Cardiac muscle cell (in vitro differentiated cells and primary cell): ENCODE measurements around the gene DNAH12. TPM values are rescaled to one million over a fixed set of nuclear protein-coding genes. Genes with fewer than 3 reads are reported as not detected.

ENCODE experiments used
- DNase-seq, 2 donors: peaks; one replicate each; pipeline versions ENCODE4 v3.0.0 to v3.0.0-alpha.2; 2010 to 2017; ENCODE audit warnings: low read depth in 1 of 2, low spot score in 1 of 2
- H3K27ac ChIP-seq: fragments of 200-600 bp; sonication (generic); 2 replicates; pipeline ENCODE4 v1.5.1; 2016
- H3K27me3 ChIP-seq: fragments of 200-600 bp; sonication (generic); 2 replicates; pipeline ENCODE4 v1.6.0; 2016; ENCODE audit warnings: control low read depth
- H3K36me3 ChIP-seq: fragments of 200-600 bp; sonication (generic); 2 replicates; pipeline ENCODE4 v1.5.1; 2016; ENCODE audit warnings: control low read depth
- H3K4me1 ChIP-seq: fragments of 200-600 bp; sonication (generic); 2 replicates; pipeline ENCODE4 v1.8.1; 2017; ENCODE audit warnings: low read depth, mild to moderate bottlenecking, mixed run types
- H3K4me3 ChIP-seq: fragments of 200-600 bp; sonication (generic); 2 replicates; pipeline ENCODE4 v1.5.1; 2016; ENCODE audit warnings: mild to moderate bottlenecking
- H3K9me3 ChIP-seq: fragments of 200-600 bp; sonication (generic); 2 replicates; pipeline ENCODE4 v1.5.1; 2017; ENCODE audit warnings: low read depth, mild to moderate bottlenecking, control low read depth
- polyA plus RNA-seq: library from polyadenylated mRNA; unstranded; fragments of >200 nt; fragmentation: Nextera tagmentation; extraction: Ambion mirVana; gene quantifications from 2 replicates; pipeline ENCODE4 v1.2.1, GENCODE V29; 2016
- total RNA-seq: library from RNA; depleted of rRNA; stranded (reverse); fragments of >200 nt; gene quantifications from 2 replicates; pipeline ENCODE4 v1.2.3, GENCODE V29; 2016
- TF ChIP-seq, protein P1 (sequence below): IDR thresholded peaks from 2 replicates; pipeline ENCODE4 v1.5.1; 2012; ENCODE audit warnings: low read depth, mild to moderate bottlenecking, low read length

The DNAH12 gene
- total and polyA plus RNA-seq, 2 experiments from 2014 or later = 0.57 to 0.71 TPM

DNA sequence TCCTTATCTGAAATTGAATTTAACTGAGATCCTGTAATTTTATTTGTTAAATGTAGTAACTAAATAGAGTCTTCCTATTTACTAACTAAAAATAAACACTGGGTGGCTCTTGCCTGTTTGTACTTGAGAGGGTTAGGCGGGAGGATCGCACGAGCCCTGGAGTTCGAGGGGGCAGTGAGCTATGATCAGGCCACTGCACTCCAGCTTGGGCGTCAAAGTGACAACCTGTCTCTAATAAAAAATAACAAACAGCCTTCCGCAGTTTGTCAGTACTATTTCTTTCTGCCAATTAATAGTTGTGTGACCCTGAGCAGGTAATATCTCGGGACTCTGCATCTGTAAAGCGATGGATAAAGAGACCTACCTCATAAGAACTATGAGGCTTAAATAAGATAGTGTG is 11.2 kb upstream of the DNAH12 start:
- no peaks in the 10 kb centered on the region for H3K36me3 ChIP-seq
- H3K4me1 ChIP-seq = no peaks in the 10 kb centered on the region
- peaks cover 11% of the 10 kb centered on the region for H3K27me3 ChIP-seq
- no peak for DNase-seq
- H3K27ac ChIP-seq = no peak overlapping the region
- TF ChIP-seq, protein P1, sequence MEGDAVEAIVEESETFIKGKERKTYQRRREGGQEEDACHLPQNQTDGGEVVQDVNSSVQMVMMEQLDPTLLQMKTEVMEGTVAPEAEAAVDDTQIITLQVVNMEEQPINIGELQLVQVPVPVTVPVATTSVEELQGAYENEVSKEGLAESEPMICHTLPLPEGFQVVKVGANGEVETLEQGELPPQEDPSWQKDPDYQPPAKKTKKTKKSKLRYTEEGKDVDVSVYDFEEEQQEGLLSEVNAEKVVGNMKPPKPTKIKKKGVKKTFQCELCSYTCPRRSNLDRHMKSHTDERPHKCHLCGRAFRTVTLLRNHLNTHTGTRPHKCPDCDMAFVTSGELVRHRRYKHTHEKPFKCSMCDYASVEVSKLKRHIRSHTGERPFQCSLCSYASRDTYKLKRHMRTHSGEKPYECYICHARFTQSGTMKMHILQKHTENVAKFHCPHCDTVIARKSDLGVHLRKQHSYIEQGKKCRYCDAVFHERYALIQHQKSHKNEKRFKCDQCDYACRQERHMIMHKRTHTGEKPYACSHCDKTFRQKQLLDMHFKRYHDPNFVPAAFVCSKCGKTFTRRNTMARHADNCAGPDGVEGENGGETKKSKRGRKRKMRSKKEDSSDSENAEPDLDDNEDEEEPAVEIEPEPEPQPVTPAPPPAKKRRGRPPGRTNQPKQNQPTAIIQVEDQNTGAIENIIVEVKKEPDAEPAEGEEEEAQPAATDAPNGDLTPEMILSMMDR = no peak
- no peaks in the 10 kb centered on the region for H3K9me3 ChIP-seq
- H3K4me3 ChIP-seq = peak overlapping the region; percentile 59

DNA sequence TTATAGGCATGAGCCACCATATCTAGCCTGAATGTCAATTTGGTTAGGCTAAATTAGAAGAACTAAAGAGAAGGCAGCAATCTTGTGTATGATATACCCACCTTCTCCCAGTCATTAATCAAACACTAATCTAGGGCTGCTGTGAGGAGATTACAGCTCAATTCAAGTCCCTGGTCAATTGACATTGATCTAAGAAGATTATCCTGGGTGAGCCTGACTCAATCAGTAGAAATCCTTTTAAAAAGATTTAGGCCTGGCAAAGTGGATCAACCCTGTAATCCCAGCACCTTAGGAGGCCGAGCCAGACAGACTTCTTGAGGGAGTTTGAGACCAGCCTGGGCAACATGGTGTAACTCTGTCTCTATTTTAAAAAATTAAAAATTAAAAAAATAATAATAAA is 2.5 kb upstream of the DNAH12 start:
- Histone ChIP-seq H3K36me3 (no peaks in the 10 kb centered on the region), H3K4me1 (peaks cover 6% of the 10 kb centered on the region), H3K9me3 (no peaks in the 10 kb centered on the region), H3K27me3 (no peaks in the 10 kb centered on the region), H3K4me3 (no peak overlapping the region), H3K27ac (no peak overlapping the region)
- TF ChIP-seq, protein P1 = no peak
- no peak for DNase-seq

DNA sequence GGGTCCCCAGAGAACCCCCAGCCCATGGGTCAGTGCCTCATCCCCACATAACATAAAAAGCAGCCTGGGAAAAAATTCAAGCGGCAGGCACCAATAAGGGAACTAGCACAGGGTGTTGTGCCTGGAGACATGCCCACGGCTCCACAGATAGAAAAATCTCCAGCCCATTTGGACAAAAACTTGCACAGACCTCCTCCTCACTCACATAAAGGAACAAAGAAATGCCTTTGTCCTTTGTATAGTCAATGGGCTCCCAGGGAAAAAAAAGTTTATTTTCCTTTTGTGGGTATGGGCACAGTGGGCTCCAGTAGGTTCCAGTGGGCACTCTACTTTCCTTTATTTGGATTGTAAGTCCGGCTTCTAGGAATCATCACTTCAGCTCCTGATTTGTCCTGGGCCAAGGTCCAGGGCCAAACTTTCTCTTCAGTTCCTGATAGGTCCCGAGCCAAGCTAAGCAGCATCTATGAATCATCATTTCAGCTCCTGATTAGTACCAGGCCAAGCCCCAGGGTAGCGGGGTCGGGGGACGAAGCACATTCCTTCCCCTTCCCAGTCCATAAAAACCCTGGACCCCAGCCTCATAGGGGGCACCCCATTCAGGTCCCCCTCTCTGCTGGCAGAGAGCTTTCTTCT is 1.6 kb upstream of the DNAH12 start:
- H3K36me3 ChIP-seq = no peaks in the 10 kb centered on the region
- TF ChIP-seq, protein P1 = no peak
- no peak overlapping the region for H3K27ac ChIP-seq
- H3K4me3 ChIP-seq = no peak overlapping the region
- H3K4me1 ChIP-seq = peaks cover 6% of the 10 kb centered on the region
- H3K27me3 ChIP-seq = no peaks in the 10 kb centered on the region
- no peaks in the 10 kb centered on the region for H3K9me3 ChIP-seq
- peak in 1 of 2 donors; percentile 67 for DNase-seq

DNA sequence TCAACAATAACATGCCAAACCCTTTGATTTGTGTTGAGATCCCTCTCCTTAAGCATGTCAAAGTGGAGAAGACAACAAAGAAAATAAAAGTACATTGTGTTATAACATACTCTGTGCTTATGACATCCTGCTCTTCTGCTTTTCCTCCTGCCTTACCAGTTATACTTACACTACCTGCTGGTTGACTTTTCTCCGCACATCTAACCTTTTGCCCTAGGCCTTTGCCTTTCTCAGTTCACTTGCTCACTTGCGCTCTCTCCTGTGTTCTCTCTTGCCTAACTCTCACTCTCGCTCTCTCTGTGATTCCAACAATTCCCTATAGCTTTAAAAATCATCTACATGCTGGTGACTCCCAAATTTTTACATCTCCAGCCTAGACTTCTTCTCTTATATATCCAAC is 5.7 kb downstream of the DNAH12 start:
- DNase-seq = no peak
- Histone ChIP-seq H3K27me3 (no peaks in the 10 kb centered on the region), H3K27ac (no peak overlapping the region), H3K36me3 (no peaks in the 10 kb centered on the region), H3K4me3 (no peak overlapping the region), H3K9me3 (no peaks in the 10 kb centered on the region), H3K4me1 (no peaks in the 10 kb centered on the region)
- TF ChIP-seq, protein P1 = no peak

DNA sequence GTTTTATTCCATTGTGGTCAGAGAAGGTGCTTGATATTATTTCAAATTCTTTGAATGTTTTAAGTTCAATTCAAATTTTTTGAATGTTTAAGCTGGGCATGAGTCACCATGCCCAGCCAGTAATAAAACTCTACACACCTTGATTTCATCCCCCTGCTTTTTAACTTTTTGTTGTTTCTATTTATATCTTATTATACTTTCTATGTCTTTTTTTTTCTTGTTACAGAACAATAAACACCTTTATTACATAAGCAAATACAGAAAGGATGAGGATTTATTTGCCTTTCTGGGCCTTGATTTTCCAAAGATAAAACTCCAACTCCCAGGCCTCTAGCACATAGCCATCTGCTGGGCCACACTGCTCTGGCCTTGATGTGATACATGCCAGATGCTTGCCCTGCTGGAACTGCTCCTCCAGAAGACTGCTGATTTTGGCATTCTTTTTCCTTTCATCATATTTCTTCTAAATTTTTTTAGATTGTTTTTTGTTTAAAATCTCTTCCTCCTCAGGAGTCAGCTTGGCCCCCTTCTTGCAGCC is 14.0 kb downstream of the DNAH12 start:
- Histone ChIP-seq H3K4me1 (no peaks in the 10 kb centered on the region), H3K36me3 (no peaks in the 10 kb centered on the region), H3K9me3 (no peaks in the 10 kb centered on the region), H3K27ac (no peak overlapping the region), H3K27me3 (no peaks in the 10 kb centered on the region), H3K4me3 (no peak overlapping the region)
- no peak for DNase-seq
- TF ChIP-seq, protein P1 = no peak
